Pons (tissue), 1 donor: ENCODE data around the gene PI4KA.
"Not testable (repeated sequence)": the region's sequence is repeated elsewhere in the genome, so short reads cannot be mapped to it uniquely, and the experiment has no call there.

Source experiments
- DNase-seq: peaks from one replicate; pipeline ENCODE4 v3.0.0-alpha.2; 2016; ENCODE audit warnings: low spot score

PI4KA gene

DNA sequence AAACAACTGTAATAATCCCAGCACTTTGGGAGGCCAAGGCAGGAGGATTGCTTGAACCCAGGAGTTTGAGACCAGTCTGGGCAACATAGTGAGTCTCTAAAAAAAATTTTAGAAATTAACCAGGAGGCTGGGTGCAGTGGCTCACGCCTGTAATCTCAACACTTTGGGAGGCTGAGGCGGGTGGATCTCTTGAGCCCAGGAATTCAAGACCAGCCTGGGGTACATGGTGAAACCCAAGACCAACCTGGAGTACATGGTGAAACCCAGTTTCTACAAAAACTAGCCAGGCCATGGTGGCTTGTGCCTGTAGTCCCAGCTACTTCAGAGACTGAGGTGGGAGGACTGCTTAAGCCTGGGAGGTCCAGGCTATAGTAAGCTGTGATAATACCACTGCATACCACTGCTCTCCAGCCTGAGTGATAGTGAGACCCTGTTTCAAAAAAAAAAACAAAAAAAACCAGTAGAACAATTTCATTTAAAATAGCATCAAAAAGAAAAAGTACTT is 11.2 kb downstream of the PI4KA start:
- DNase-seq, result no peak

DNA sequence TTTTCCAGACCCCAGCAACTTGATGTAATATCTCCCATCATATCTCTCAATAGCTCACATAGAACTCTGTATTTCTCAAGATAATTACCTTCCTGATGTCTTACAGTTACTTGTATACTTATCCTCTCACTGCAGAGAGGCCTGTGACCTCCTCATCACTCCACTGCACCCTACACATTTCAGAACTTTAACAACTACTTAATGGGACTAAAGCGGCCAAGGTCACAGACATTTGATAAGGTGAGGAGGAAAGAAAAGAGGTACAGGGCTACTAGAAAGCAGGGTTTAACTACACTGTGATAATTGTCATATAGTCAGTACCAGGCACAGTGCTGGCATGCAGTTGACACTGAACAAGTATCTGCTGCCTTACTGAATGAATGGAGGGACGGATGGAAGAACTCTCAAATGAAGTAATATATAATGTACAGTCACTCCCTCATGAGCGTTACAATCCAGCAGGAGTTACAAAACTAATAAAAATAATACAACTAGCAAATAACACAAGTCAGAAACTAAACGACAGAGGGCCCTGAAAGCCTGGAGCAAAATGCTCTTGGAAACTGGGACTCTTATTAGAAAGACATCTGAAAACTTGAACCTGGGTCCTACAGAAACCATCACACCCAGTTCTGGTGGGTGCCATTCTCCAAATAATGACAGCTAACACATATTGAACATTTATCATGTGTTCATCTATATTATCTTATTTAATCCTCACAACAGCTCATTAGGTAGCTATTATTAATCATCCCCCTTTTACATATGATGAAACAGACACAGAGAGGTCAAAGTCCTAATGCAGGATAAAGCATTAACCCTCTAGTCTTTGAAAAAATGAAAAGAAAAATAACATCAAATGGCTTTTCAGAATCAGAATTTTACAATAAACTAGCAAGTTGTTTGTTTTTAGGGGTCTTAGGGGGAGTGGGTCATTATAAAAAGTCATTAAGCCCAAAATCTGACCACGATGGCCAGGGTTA is 14.3 kb downstream of the PI4KA start:
- DNase-seq, result no peak

DNA sequence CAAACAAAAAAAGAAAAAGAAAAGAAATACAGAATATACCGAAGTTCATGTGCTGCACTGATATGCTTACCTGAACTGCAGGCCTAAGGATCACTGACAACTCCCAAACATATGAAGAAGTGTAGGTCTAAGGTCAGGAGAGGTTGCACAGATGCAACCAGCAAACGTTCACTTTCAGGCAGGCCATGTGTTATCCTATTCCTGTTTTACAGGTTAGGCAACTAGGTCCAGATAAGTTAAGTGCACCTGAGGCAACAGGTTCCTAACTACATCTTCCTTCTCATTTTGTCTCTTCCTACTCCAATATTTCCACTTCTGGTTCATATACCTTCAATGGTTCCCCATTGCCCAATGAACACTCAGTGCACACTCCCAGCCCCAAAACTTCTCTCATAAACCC is 15.1 kb downstream of the PI4KA start:
- DNase-seq, result no peak

DNA sequence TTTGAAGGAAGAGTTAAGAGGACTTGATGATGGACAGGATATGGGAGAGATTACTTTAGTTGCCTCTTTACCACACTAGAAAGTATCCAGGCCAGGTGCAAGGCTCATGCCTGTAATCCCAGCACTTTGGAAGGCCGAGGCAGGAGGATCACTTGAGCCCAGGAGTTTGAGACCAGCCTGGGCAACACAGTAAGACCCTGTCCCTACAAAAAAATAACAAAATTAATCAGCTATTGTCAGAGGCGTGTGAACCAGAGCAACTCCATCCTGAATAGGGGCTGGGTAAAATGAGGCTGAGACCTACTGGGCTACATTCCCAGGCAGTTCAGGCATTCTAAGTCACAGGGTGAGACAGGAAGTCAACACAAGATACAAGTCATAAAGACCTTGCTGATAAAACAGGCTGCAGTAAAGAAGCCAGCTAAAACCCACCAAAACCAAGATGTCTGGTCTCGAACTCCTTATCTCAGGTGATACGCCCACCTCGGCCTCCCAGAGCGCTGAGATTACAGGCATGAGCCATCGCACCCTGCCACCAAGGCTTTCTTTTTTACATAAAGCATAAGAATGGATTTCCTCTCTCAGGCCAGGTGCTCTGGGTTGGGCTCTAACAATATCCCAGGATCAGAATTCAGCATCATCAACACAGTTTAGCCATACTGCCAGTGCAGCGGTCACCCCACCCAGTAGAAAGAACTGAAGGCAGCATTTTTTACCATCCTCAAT is 17.8 kb downstream of the PI4KA start:
- DNase-seq, result no peak

DNA sequence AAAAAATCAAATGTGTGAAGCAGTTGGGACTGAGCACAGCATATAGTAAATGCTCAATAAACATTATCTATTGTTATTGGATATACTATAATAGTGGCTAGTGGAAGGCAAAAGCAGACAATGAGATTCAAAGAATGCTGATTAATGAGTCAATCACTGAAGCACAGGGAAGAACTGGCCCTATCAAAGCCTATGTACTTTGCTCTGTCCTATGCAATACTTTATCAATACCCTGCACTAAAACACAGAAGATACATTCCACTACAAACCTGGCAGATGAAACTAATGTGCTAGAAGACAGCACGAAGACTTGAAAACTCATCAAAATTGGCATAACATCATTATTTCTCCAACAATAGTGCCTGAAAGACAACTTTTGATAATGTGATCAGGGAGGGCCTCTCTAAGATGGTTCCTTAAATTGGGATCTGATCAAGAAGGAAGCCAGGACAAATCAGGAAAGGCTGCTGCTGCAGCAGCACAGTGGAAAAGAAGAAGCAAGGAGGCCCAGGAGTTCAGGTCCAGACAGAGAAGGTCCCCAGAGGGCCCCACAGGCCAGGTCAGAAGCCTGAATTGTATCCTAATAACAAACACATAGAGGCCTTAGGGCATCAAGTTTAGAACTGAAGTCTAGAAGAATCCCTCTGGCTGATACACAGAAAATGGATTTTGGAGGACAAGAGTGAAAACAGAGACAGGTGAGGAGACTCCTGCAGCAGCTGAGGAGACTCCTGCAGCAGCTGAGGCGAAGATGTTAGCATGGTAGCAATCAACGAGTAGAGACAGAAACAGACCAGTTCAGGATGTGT is 18.6 kb downstream of the PI4KA start:
- no peak for DNase-seq

DNA sequence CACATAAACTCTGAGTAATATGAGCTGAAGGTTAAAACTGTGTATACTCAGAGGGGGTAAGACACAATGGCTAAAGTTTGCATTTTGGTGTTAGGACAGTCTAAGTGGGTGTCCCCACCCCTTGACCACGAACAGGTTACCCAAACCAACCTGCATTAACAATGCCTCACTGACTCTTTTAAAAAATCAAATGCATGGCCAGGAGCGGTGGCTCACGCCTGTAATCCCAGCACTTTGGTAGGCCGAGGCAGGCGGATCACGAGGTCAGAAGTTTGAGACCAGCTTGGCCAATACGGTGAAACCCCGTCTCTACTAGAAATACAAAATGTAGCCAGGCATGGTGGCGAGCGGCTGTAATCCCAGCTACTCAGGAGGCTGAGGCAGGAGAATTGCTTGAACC is 19.3 kb downstream of the PI4KA start:
- DNase-seq, result not testable (repeated sequence)

DNA sequence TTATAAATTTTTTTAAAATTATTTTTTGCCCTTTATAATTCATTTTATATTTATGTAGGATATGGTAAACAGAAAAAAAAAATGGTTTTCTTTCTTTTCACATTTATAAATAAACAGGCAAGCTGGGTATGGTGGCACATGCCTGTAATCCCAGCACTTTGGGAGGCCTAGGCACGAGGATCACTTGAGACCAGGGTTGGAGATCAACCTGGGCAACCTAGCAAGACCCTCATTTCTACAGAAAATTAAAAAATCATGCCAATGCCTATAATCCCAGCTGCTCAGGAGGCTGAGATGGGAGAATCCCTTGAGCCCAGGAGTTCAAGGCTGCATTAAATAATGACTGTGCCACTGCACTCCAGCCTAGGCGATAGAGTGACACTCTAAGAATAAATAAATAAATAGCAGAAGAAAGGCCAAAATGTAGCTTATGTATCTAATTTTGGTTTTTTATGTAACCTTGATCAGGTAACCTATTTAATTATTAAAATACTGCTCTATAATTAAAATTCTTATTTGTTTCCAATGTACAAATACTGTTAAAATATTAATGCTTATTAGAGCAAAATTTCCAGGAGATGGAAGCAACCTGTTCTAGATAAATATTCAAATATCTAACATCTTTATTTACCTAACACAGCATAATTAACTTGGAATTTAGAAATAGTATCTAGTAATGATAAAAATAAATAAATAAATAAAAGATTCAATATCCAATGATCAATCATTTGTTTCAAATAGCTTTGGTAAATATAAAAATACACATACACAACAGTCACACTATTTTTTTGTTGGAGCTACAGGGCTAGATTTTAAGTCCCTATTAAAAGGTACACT is 21.4 kb downstream of the PI4KA start:
- no peak for DNase-seq

DNA sequence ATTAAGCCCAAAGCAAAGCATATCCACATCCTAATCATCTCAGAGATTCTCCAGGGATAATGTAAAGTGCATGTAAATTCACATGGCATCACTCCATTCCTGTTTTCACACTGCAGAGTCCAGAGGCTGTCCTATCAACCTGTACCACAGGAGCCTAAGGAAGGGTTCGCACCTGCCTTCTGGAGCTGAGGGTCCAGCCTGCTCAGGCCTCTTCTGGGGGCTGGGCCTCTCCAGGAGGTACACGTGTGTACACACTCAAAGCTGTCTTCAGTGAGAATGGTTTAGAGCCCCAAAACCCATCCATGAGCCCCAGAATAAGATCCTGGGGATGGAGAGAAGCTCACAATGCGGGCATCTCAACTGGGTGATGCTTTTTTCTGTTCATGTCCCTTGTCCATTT is 23.9 kb downstream of the PI4KA start:
- no peak for DNase-seq

DNA sequence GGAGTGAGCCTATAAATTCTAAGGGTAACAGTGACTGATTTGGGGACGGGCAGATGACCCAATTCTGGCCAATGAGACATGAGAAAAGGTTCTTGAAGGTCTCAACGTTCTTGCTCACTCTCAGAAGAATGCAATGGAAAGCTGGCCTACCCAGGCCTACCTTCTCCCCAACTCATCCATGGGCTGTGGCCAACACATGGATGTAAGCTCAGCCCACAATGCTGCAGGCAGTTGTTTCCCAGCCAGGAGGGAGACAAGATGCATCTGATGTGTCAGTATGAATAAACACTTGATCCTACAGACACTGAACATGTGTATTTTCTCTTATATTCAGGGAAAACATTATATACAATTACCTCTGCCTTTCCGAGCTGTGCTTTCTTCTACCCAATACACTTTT is 24.4 kb downstream of the PI4KA start:
- no peak for DNase-seq

DNA sequence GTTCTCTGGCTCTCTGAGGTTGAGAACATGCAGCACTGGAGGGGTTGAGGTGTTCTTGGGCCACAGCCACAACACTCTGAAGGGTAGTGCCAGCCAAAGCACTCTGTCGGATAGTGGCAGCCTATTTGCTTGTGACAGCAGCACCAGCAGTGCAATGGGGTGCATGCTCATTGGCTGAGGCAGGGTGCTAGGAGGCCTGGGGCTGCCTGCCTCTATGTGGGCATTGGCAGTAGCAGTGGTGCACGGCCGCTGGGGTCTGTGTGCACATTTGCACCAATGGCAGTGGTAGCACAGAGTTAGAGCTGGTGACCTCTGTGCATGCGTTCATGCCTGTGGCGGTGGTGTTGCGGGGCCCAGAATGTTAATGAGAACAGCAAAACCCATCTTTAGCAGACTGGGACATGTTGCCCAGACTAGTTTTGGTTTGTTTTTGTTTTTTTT is 25.4 kb downstream of the PI4KA start:
- no peak for DNase-seq

DNA sequence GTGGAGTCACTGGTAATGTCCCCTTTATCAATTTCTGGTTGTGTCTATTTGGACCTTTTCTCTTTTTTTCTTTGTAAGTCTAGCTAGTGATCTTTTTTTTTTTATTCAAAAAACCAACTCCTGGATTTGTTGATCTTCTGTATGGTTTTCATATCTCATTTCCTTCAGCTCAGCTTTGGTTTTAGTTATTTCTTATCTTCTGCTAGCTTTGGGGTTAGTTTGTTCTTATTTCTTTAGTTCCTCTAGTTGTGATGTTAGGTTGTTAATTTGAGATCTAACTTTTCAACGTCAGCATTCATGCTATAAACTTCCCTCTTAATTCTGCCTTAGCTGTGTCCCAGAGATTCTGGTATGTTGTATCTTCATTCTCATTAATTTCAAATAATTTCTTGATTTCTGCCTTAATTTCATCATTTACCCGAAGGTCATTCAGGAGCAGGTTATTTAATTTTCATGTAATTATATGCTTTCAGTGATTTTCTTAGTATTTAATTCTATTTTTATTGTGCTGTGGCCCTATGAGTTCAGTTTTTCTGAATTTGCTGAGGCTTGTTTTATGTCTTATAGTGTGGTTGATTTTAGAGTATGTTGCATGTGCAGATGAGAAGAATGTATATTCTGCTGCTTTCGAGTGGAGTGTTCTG is 29.0 kb downstream of the PI4KA start:
- DNase-seq, result no peak

DNA sequence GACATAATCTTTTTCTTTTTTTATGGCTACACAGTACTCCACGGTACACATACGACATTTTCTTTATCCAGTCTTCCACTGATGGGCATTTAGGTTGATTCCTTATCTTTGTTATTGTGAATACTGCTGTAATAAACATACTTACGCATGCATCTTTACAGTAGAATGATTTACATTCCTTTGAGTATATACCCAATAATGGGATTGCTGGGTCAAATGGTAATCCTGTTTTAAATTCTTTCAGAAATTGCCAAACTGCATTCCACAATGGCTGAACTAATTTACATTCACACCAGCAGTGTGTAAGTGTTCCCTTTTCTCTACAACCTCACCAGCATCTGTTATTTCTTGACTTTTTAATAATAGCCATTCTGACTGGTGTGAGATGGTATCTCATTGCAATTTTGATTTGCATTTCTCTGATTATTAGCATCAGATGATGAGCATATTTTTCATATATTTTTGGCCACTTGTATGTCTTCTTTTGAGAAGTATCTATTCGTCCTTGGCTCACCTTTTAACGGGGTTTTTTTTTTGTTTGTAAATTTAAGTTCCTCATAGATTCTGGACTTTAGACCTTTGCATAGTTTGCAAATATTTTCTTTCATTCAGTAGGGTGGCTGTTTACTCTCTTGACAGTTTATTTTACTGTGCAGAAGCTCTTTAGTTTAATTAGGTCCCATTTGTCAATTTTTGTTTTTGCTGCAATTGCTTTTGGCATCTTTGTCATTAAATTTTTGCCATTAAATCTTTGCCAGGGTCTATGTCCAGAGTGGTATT is 32.0 kb downstream of the PI4KA start:
- not testable (repeated sequence) for DNase-seq

DNA sequence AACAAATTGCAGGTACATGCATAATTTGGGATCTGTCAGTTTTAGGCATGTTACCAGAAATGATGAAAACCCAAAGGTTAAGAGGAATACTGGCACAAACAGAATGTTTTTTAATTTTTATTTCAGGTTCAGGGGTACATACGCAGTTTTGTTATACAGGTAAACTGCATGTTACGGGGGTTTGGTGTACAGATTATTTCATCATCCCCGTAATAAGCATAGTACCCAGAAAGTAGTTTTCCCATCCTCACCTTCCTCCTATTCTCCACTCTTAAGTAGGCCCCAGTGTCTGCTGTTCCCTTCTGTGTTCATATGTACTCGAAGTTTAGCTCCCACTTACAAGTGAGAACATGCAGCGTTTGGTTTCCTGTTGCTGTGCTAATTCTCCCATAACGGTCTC is 33.0 kb downstream of the PI4KA start:
- DNase-seq, result no peak

DNA sequence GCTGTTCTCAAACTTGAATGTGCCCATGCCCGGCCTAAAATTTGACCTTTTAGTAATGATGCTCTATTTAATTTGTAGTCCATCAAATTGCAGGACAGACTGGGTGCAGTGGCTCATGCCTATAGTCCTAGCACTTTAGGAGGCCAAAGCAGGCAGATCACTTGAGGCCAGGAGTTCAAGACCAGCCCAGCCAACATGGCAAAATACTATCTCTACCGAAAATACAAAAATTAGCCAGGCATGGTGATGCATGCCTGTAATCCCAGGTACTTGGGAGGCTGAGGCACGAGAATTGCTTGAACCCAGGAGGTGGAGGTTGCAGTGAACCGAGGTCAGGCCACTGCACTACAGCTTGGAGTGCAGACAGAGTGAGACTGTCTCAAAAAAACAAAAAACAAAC is 33.4 kb downstream of the PI4KA start:
- DNase-seq, result not testable (repeated sequence)

DNA sequence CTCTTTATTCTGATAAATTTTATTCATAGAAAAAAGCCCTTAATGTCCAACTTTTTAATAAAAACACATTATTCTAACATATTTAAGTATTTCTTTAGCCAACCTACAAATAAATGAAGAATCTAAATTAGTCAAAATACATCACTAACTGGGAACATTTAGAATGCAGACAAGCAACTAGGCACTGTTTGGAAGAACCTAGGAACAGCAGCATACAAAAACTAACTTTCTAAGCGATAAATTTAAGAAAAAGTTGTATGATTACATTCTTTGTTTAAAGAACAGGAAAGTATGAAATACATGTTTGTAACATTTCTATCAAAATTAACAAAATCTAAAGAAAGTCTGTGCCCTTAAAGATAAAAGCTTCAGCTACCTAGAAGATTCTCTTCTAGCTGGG is 35.3 kb downstream of the PI4KA start:
- DNase-seq, result no peak

DNA sequence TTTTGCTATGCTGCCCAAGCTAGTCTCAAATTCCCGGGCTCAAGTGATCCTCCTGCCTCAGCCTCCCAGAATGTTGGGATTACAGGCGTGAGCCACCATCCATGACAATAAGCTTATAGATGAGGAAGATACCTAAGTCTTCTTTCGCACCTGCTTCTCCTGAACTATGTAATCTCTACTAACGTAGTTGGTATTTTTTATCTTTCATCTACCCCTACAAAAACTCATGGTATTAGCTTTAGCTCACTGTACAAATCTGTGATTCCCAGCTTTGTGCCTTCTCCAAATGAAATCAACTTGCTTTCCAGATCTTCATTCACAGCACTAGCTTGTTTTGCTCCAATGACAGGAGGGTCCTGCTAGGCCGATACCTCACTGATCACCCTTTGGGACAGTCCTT is 36.4 kb downstream of the PI4KA start:
- DNase-seq, result no peak

DNA sequence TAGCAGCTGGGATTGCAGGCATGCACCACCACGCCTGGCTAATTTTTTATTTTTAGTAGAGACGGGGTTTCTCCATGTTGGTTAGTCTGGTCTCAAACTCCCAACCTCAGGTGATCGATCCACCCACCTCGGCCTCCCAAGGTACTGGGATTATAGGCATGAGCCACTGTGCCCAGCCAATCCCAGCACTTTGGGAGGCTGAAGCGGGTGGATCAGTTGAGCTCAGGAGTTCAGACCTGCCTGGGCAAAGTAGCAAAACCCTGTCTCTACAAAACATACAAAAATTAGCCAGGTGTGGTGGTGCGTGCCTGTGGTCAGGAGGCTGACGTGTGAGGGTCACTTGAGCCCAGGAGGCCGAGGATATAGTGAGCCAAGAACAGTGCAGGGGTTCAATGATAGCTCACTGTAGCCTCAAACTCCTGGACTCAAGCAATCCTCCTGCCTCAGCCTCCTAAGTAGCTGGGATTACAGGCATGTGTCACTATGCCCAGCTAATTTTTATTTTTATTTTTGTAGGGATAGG is 36.8 kb downstream of the PI4KA start:
- DNase-seq, result not testable (repeated sequence)

DNA sequence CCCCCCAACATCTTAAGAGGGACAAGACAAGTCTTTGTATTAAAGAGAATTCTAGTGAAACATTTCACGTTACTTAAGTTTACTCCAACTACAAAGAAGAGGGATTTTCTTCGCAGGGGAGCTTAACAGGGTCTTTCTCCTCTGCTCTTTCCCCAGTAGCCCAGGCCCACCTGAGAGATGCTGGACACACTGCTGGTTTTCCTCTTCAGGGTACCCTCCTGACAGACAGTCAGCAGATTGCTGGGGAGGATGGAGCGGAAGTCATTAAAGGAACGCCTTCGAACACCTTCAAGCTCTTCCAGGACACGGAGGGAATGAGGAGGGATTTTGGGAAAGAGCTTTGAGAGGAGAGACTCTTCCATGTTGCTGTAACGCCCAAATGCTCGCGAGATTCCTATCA is 39.1 kb downstream of the PI4KA start:
- no peak for DNase-seq

DNA sequence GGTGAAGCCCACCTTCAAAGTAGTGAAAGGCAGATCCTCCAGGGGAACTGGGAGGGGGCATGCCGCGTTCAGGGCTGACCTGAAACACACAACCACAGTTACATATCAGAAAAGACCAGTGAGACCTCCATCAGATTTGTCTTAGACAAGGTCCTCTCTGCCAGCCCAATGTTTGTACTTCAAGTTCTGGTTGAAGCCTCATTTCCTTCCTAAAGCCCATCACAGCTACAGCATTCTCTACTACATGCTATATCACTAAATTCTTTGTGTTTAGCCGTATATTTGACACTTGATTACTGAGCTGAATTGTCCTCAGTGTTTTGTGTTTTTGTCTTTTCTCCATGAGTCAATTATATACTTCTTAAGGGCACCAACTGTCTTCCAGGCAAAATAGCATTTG is 40.1 kb downstream of the PI4KA start:
- DNase-seq, result no peak

DNA sequence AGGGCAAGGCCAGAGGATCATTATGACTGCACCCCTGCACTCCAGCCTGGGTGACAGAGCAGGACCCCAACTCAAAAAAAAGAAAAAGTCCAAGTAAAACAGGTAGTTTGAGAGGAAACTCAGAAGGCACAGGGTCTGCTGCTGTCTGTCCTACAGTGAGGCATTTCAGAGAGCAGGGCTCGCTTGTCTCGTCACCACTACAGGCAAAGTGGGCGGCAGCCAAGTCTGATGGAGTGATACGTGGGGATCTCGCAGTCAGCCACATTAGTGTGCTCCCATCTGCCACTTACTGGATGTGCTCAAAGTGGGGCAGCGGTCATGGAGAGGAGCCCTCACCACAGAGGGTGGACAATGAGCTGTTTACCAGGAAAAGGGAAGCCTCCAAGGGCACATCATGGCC is 42.1 kb downstream of the PI4KA start:
- DNase-seq, result no peak
